Measurements from ENCODE around the gene TRPM2. TPM values are rescaled to one million over a fixed set of nuclear protein-coding genes. Genes with fewer than 3 reads are reported as not detected.

The TRPM2 gene
- total and polyA plus RNA-seq, 2 of the 8 experiments (the other 6 are each of a cell fraction or from before 2014, with no cell fraction given), result 0.27 to 0.28 TPM

DNA sequence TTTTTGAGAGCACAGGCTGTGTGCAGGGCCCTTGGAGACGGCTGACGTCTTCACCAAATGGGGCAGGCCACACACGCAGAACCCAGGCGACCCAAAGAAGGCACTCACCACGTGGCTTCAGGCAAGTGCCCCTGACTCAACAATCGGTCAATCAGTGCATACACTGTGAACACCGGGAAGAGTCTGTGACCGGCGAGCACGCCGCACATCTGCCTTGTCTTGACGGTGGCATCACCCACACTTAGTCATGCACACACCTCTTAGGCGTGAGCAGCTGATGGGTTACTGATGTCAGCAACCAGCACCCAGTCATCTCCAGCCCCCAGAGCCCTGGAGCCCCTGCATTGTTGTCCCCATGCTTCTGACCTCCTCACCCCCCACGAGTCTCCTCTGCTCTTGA, 97.0 kb downstream of the TRPM2 start:
- Histone ChIP-seq H3K18ac (ENCODE audit: extremely low read depth, low read length) (no peak overlapping the region), H2BK5ac (ENCODE audit: low read depth, low read length) (no peak overlapping the region), H3K79me1 (ENCODE audit: low read depth, low read length) (no peaks in the 10 kb centered on the region), H2AFZ (ENCODE audit: low read length) (no peak overlapping the region), H4K91ac (replicated peaks; ENCODE audit: insufficient read length, low read length) (peak overlapping the region; percentile 60), H3K9ac (replicated peaks in 1 of 4; ENCODE audit: extremely low read depth in 1 of 4, low read depth in 3 of 4, low read length in 3 of 4) (no peak overlapping the region), H3K9me3 (ENCODE audit: insufficient read depth in 2 of 2, low read depth in 1 of 2, low read length in 1 of 2) (no peaks in the 10 kb centered on the region), H3K27me3 (replicated peaks in 1 of 4; ENCODE audit: control insufficient read depth in 3 of 4, extremely low read depth in 1 of 4, insufficient read depth in 3 of 4, low read length in 3 of 4) (no peaks in the 10 kb centered on the region), H2BK20ac (ENCODE audit: low read length) (no peak overlapping the region), H3K4me1 (replicated peaks in 1 of 4; ENCODE audit: control insufficient read depth in 3 of 4, insufficient read depth in 4 of 4, low read length in 3 of 4) (peaks cover 0 to 2% (median 0%) of the 10 kb centered on the region in 4 experiments; a peak in 1 of 7 replicates), H3K56ac (replicated peaks; ENCODE audit: insufficient read length, low read depth, low read length) (no peak overlapping the region), H3K4me3 (ENCODE audit: extremely low read depth in 1 of 4, insufficient read depth in 2 of 4, low read depth in 3 of 4, low read length in 4 of 4) (no peak overlapping the region), H3K14ac (ENCODE audit: insufficient read length) (no peak overlapping the region), H3K79me2 (ENCODE audit: control insufficient read depth in 1 of 2, insufficient read depth in 2 of 2, low read length in 2 of 2) (no peaks in the 10 kb centered on the region), H4K5ac (ENCODE audit: insufficient read length, low read depth, low read length) (no peak overlapping the region), H3K27ac (ENCODE audit: low read depth, low read length) (no peak overlapping the region), H2BK12ac (ENCODE audit: low read depth, low read length) (no peak overlapping the region), H3K4ac (replicated peaks; ENCODE audit: insufficient read length, low read depth, low read length) (no peak overlapping the region), H2BK15ac (ENCODE audit: low read length) (no peak overlapping the region), H2AK5ac (ENCODE audit: low read depth, low read length) (no peak overlapping the region), H3K4me2 (ENCODE audit: insufficient read depth in 1 of 2, low read depth in 2 of 2, low read length in 2 of 2) (no peak overlapping the region), H3K23ac (ENCODE audit: insufficient read length) (no peak overlapping the region), H3K36me3 (ENCODE audit: control insufficient read depth in 2 of 4, insufficient read depth in 4 of 4, low read length in 3 of 4) (no peaks in the 10 kb centered on the region), H4K8ac (ENCODE audit: extremely low read depth, insufficient read depth, low read length) (no peak overlapping the region; the same call in 1 of the 2 replicates), H3K23me2 (ENCODE audit: low read depth, low read length) (peaks cover 2% of the 10 kb centered on the region; the same call in 1 of the 2 replicates), H2BK120ac (replicated peaks; ENCODE audit: low read depth, low read length) (no peak overlapping the region), H4K20me1 (replicated peaks in 1 of 2; ENCODE audit: control insufficient read depth in 1 of 2, insufficient read depth in 2 of 2, low read length in 2 of 2) (no peaks in the 10 kb centered on the region)
- no peak for TF ChIP-seq KDM1A (IDR thresholded peaks at IDR 0.05; ENCODE audit: borderline replicate concordance, low read length)
- CTCF ChIA-PET (ENCODE audit: partially characterized antibody), result no interaction called here
- no peak for DNase-seq (ENCODE audit: low read depth in 1 of 2, low spot score in 2 of 2)
- FAIRE-seq, result no peak
- 81% methylated on average over 14 of the region's 14 CpGs; no CpG with 5 or more reads in 1 of the 2 experiments for WGBS, 2 experiments (ENCODE audit: extremely low coverage in 1 of 2, insufficient coverage in 1 of 2, insufficient read length in 1 of 2, insufficient replicate concordance in 2 of 2, low coverage in 1 of 2, low lambda C conversion rate in 2 of 2, missing lambda C conversion rate in 1 of 2)
- POLR2A ChIA-PET (ENCODE audit: partially characterized antibody), result no interaction called here

Data from H1 (cell line).